DMS53 treated with DMSO at 0.1 percent for 48 hours (cell line): ENCODE measurements around the gene EIF4G2.

ENCODE experiments used
- DNase-seq: peaks from one replicate; lab custom pipeline; 2025; ENCODE audit not compliant: unreplicated experiment; lab: John Stamatoyannopoulos, UW

Gene EIF4G2

DNA sequence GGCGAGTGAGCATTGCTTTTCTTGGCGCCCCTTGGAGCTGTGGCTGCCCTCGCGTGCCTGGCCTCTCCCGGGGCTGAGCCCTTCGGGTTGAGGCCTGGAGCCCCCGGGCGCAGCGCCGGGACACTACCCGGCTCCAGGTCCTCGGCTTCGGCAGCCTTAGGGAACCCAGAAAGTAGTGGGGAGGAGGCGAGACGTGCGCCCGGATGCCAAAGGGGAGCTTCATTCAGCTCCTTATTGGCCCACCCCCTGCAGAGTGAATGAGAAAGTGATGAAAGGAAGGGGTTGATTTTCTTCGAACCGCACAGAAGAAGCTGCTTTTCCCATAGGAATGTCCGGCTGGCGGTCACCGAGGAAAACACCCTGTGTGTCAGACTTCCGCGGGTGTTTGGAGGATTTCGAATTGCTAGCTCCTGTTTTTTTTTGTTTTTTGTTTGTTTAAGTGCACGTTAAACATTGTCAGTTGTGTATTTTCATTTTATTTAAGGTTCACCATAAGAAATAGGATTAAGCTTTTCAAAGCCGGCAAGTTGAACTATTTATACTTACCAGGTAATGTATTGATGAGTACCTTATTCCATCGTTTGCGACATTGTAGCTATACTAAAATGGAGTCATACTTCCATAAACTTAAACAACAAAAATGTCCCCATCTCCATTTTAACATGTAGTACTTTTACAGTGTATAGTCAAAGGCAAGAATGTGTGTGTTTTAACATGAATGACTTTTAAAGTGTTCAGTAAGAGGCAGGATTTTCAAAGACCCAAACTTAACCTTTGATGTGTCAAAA lies 841 bp upstream of the EIF4G2 start:
- peak; percentile 55 for DNase-seq

DNA sequence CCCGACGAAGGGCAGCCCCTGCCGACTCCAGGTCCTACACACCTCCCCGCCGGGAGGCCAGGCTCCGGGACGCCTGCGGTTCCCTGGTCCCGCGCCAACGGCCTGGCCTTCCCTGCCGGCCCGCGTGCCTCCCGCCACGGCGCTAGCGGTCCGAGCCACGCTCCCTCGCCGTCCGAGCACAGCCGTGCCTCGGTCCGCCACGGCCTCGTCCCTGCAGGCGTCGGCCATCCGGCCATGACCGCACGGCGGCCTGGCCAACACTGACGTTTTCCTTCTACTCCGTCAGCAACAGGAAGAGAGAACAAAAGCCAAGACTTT lies 532 bp downstream of the EIF4G2 start:
- no peak for DNase-seq

DNA sequence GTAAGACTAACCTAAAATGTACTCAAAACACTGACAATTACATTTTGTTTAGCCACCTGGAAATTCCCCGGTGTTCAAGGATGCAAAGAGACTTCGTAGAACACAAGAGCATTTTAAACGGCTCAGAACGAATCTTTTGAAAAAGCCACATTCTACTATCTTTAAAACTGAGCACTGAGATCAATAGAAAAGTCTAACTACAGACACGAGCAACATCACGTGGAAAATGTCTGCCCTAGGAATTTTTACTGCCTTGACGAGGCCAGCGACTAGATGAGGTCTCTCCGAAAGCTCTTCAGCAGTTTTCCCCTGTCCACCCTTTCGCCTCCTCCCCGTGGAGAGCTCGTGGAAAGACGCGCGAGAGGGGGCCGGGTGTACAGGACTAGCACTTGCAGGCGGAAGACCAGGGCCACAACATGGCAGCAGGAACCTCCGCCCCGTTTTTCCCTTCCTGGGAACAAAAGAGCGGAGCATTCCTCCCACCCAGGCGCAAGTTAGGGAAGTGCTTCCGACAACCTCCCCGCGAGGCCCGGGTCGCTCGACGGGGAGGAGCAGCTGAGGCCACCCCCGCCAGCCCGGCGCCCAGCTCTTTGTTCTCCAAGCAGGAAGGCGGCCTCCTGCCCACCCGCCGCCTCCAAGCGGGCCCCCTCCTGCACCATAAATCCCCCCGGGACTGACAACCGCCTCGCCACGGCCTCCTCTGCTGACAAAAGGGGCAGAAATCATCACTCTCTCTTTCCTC lies 1.1 kb downstream of the EIF4G2 start:
- DNase-seq: no peak

DNA sequence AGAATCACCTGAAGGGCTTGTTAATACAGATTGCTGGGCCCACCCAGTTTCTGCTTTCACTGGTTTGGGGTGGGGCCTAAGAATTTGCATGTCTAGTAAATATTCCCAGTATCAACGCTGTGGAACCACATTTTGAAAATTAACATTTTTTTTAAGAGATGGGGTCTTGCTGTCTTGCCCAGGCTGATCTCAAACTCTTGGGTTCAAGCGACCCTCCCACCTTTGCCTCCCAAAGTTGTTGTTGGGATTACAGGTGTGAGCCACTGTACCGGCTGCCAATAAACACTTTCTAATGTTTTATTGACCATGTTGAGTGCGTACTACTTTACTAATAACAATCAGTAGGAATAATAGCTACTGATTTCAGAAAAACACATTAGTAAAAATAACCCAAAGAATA lies 2.5 kb downstream of the EIF4G2 start:
- DNase-seq: no peak

DNA sequence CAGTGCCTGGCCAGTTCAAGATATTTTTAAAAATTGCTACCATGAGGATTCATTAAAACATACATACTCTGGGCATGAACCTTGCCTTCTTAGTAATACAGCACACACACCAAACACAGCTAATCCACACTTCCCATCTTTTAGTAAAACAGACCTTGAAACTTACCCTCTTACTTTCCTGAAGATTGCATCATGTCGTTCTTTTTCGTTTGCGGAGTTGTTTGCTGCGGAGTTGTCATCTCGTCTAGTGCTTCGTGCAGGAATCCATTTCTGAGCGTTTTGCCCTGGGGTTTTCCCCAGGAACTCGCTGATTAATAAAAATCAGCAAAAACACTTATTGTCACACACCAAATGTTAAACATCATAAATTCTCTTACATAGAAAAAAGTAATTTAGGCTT lies 3.0 kb downstream of the EIF4G2 start:
- no peak for DNase-seq

DNA sequence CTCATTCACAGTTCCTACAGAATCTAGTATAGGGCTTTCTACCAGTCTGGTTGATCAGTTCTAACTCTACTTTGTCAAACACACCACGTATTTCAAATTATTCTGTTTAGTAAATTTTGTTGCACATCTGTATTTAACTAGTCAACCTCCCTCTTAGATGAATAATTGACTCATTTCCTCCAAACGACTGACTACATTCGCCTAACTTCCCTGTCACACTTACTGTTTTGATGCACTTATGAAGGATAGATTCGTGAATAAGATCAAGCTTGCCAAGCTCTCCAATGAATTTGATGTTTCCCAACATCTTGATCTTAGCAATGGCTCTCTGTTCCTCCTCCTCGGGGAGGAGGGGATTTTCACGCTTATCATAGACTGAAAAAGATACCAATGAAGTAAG lies 5.0 kb downstream of the EIF4G2 start:
- DNase-seq: no peak

GRCh38 chr11:10800292-10800691 lies 8.4 kb downstream of the EIF4G2 start:
- no peak for DNase-seq

GRCh38 chr11:10798330-10798928 lies 10.3 kb downstream of the EIF4G2 start:
- no peak for DNase-seq

DNA sequence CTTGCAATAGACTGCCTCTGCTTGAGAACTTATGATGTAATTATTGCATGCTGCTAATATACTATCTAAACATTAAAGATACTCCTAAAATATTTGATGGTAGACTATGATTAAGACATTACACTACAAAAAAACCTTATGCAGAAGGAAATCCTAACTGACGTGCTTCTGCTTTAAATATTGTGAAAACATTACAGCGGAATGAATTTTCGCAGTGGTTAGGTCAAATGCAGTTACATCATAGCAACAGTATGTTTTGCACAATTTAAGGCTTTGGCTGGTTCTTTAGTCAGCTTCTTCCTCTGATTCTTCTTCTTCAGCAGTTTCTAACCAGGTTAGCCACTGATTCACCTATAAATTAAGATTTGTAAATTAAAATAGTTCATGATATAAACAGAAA lies 11.2 kb downstream of the EIF4G2 start:
- no peak for DNase-seq

DNA sequence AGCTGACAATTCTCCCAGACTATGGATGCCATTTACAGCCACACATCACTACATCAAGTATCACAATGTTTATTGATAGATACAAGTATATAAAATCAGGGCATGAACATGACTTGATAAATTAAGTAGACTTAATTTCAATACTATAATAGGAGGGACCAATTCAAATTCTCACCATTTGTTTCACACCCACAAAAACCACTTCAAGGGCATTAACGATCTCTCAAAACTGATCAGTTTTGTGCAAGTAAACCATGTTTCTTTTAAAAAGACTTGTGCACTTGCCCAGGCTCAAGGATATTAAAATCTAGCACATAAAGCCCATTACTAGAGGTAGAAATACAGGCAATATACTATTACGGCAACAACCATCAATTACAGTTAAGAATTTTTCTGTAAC lies 11.7 kb downstream of the EIF4G2 start:
- no peak for DNase-seq

DNA sequence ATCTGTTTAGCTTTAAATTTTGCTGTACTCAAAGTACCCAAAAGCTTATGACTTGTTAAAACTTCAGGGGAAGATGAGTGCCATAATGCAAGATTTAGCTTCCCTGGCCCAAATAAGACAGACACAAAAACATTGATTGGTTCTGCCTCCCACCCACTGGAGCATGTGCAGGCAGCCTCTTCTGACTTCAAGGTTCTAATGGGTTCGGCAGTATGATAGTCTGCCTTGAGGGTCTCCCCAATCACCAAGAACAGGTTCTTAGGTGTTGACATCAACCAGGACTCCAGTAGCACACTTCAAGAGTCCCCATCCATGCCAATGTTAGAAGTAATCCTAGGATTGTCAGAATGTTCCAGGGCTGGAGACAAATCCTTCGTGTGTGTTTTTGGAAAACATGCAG lies 12.5 kb downstream of the EIF4G2 start:
- DNase-seq: no peak

GRCh38 chr11:10793470-10794255 lies 15.1 kb downstream of the EIF4G2 start:
- peak; percentile 13 for DNase-seq

DNA sequence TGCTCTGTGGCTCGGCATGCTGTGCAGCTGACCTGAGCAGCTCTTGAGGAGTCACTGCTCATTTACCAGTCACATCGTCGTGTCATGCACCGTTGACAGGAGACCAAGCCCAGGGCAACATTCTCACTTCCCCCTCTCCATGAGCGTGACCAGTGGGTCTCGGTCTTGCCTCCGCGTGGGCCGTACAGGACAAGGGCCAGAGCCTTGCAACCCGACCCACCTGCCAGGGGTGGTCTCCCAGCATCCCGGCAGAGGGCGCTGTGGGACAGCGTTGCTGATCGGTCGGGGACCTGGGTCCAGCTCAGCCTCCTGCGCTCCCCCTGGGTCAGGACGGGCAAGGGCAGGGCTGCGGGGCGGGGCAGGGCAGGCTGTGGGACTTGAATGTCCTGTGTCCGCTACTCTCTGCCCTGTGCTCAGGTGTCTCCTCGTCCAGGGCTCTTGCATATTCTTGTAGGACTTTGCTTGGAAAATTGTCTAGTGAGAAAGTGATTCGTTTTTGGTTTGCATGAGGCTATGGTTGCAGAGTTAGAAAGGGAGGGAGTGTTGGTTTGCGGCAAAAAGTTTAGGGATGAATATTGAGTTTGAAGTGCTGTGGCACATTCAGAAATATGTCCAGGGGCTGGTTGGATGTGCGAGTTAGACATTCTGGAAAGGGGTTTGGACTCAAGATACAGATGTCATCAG lies 16.2 kb downstream of the EIF4G2 start:
- DNase-seq: peak; percentile 75

DNA sequence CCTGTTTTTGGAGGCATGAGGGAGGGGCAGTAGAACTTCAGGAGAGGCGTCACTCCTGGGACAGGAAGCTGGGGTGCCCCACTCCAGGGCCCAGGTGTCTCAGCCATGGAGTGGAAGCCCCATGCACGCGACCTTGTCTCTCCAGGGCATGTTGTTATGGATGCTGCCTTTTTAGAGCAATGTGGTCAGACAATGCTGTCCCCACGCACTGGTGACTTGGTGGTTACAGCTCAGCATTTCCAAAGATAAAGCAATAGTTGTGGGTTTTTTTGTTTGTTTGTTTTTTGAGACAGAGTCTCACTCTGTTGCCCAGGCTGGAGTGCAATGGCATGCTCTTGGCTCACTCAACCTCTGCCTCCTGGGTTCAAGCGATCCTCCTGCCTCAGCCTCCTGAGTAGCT lies 22.3 kb downstream of the EIF4G2 start:
- DNase-seq: no peak

- no peak for DNase-seq
These were observed 23.6 kb downstream of the EIF4G2 start for GRCh38 chr11:10785146-10785474.

- DNase-seq: peak; percentile 30
These were observed 24.2 kb downstream of the EIF4G2 start for GRCh38 chr11:10784232-10785145.

DNA sequence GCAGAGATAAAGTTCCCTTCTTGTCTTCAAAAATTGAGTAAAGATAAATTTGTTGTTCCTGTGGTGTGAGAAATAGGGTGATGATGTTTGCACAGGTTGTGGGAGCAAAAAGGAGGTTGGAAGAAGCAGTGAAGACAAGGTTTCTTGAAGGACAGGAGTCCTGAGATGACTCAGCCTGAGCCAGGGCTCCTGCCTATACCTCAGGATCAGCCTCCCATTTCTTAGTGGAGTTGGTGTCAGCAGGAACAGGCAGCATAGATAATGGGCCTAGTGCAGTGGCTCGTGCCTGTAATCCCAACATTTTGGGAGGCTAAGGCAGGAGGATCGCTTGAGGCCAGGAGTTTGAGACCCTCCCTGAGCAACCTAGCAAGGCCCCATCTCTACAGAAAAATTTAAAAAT lies 28.7 kb downstream of the EIF4G2 start:
- DNase-seq: no peak

DNA sequence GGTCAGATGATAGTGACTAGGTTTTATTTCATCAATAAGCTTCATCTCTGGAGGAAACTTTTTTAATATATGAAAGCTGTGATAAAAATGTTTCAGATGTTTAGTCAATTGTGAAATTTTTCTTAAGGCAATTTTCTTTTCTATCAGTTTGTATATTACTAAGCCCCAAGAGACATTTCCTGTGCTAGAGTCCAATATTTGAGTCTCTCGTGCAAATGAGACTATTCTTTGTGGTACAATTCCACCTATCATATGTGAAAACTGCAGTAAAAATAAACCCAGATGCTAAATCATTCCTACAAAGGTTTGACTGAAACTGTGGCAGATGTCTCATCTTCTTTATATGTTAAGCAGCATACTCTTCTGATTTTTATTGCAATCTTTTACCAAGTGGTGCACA lies 29.6 kb downstream of the EIF4G2 start:
- DNase-seq: no peak

GRCh38 chr11:10778217-10778970 lies 30.3 kb downstream of the EIF4G2 start:
- DNase-seq: no peak
